B cell (primary cell): ENCODE measurements around the gene SLC17A1.

ENCODE experiments used
- CTCF ChIP-seq: fragments of 200-600 bp; IDR thresholded peaks from one replicate; pipeline ENCODE4 v1.8.0; 2022; ENCODE audit warnings: antibody characterized with exemption, mild to moderate bottlenecking
- EZH2 ChIP-seq: IDR thresholded peaks from 2 replicates; pipeline ENCODE4 v1.6.1; 2012; ENCODE audit warnings: borderline replicate concordance, low read depth, mild to moderate bottlenecking, moderate library complexity, low read length; ENCODE audit not compliant: insufficient read depth, poor library complexity, severe bottlenecking

- TF ChIP-seq CTCF = no peak
- no peak for TF ChIP-seq EZH2
Measured at GRCh38 chr6:25789475-25789874, 42.4 kb downstream of the SLC17A1 start.
